Stimulated activated CD4-positive, alpha-beta T cell treated with anti-CD3 and anti-CD28 coated beads, Interleukin-2, amount 100 ng/mL, for 4 hours (primary cell): ENCODE data around the gene ESX1.
"Not testable (repeated sequence)": the region's sequence is repeated elsewhere in the genome, so short reads cannot be mapped to it uniquely, and the experiment has no call there.

ENCODE experiments used
- DNase-seq: peaks from one replicate; pipeline ENCODE4 v3.0.0-alpha.2; 2020; ENCODE audit warnings: low read depth

The ESX1 gene

GRCh38 chrX:104254442-104255115 is at the start of gene ESX1:
Gene ESX1 (minus strand): TSS chrX:104254933. CDS start chrX:104254849, 84 bp downstream.
- no peak for DNase-seq

GRCh38 chrX:104295636-104296035 is 40.9 kb upstream of the ESX1 start:
- no peak for DNase-seq

GRCh38 chrX:104288961-104289360 is 34.2 kb upstream of the ESX1 start:
- DNase-seq, result no peak

GRCh38 chrX:104288269-104288668 is 33.5 kb upstream of the ESX1 start:
- no peak for DNase-seq

GRCh38 chrX:104285201-104285600 is 30.5 kb upstream of the ESX1 start:
- DNase-seq, result no peak

- DNase-seq, result no peak
Measured at GRCh38 chrX:104284507-104284906, 29.8 kb upstream of the ESX1 start.

GRCh38 chrX:104282166-104282725 is 27.5 kb upstream of the ESX1 start:
- DNase-seq, result no peak

- DNase-seq, result no peak
Measured at GRCh38 chrX:104281564-104281963, 26.8 kb upstream of the ESX1 start.

GRCh38 chrX:104280609-104281008 is 25.9 kb upstream of the ESX1 start:
- DNase-seq, result no peak

GRCh38 chrX:104270916-104271512 is 16.3 kb upstream of the ESX1 start:
- DNase-seq, result no peak

- DNase-seq, result no peak
Measured at GRCh38 chrX:104270212-104270611, 15.5 kb upstream of the ESX1 start.

GRCh38 chrX:104255465-104255864 is 732 bp upstream of the ESX1 start:
- no peak for DNase-seq

- no peak for DNase-seq
Measured at GRCh38 chrX:104253567-104254441, 929 bp downstream of the ESX1 start.

- no peak for DNase-seq
Measured at GRCh38 chrX:104250470-104250869, 4.3 kb downstream of the ESX1 start.

GRCh38 chrX:104230060-104230459 is 24.7 kb downstream of the ESX1 start:
- not testable (repeated sequence) for DNase-seq

- DNase-seq, result no peak
Measured at GRCh38 chrX:104211187-104211586, 43.5 kb downstream of the ESX1 start.

- no peak for DNase-seq
Measured at GRCh38 chrX:104205548-104205947, 49.2 kb downstream of the ESX1 start.
